ENCODE data around the gene LCOR. TPM values are rescaled to one million over a fixed set of nuclear protein-coding genes. Genes with fewer than 3 reads are reported as not detected.

LCOR gene
- total RNA-seq, 1 donor from 2014 or later = 35.3 TPM

DNA sequence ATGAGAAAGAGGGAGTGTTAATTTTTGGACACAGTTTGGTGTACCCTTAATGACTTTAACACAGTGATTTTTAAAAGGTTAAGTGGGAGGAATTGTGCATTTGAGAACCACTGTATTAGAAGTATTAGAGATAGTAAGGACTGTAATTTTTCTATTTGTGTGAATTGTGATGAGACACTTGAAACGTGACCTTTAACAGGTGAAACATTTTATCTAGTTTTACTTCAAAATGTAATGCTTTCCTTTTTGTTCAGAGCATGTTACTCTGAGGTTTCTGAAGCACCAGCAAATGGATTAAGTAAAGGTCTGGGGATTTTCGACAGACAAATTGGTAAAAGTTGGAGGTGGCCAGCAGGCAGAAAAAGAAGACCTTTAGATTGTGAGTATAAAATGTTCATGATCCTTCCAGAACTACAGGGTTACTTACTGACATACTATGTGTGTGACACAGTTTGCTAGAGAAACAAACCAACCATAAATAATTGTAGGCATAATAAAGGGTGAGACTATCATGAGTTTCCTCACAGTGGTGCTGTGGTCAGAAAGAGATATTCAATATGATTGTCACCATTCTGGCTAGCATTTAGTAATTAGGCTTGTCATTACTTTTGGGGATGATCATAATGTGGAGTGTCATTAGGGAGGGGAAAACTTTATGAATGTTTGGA lies 26.1 kb downstream of the LCOR start:
- peak overlapping the region; percentile 30 for H3K4me2 ChIP-seq
- peaks cover 33% of the 10 kb centered on the region for H3K36me3 Mint-ChIP-seq
- H3K79me2 ChIP-seq (ENCODE audit: low read depth) = peaks cover 100% of the 10 kb centered on the region
- DNase-seq (ENCODE audit: low spot score) = no peak
- no peaks in the 10 kb centered on the region for H3K9me3 Mint-ChIP-seq
- H3K36me3 ChIP-seq = peaks cover 5% of the 10 kb centered on the region
- H3K27ac Mint-ChIP-seq = no peak overlapping the region
- peaks cover 21% of the 10 kb centered on the region for H3F3A ChIP-seq (ENCODE audit: low read depth)
- H3K4me3 Mint-ChIP-seq = no peak overlapping the region
- peaks cover 23% of the 10 kb centered on the region for H3K4me1 ChIP-seq
- H3K4me3 ChIP-seq = no peak overlapping the region
- H3K27me3 ChIP-seq = no peaks in the 10 kb centered on the region
- no peak overlapping the region for H3K27ac ChIP-seq
- H3K4me1 Mint-ChIP-seq = peaks cover 28% of the 10 kb centered on the region
- H2AFZ ChIP-seq (replicated peaks) = no peak overlapping the region
- TF ChIP-seq, protein P1, sequence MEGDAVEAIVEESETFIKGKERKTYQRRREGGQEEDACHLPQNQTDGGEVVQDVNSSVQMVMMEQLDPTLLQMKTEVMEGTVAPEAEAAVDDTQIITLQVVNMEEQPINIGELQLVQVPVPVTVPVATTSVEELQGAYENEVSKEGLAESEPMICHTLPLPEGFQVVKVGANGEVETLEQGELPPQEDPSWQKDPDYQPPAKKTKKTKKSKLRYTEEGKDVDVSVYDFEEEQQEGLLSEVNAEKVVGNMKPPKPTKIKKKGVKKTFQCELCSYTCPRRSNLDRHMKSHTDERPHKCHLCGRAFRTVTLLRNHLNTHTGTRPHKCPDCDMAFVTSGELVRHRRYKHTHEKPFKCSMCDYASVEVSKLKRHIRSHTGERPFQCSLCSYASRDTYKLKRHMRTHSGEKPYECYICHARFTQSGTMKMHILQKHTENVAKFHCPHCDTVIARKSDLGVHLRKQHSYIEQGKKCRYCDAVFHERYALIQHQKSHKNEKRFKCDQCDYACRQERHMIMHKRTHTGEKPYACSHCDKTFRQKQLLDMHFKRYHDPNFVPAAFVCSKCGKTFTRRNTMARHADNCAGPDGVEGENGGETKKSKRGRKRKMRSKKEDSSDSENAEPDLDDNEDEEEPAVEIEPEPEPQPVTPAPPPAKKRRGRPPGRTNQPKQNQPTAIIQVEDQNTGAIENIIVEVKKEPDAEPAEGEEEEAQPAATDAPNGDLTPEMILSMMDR (IDR thresholded peaks at IDR 0.05) = no peak
- TF ChIP-seq EZH2phosphoT487 (IDR thresholded peaks at IDR 0.05) = no peak
- no peak for TF ChIP-seq EZH2 (IDR thresholded peaks at IDR 0.05)
- peaks cover 63% of the 10 kb centered on the region for H4K20me1 ChIP-seq (ENCODE audit: low read depth)
- no peaks in the 10 kb centered on the region for H3K9me3 ChIP-seq (ENCODE audit: low read depth)
- no peak overlapping the region for H3K9ac ChIP-seq
- H3K27me3 Mint-ChIP-seq (ENCODE audit: insufficient read depth, low read depth) = peaks cover 4% of the 10 kb centered on the region

DNA sequence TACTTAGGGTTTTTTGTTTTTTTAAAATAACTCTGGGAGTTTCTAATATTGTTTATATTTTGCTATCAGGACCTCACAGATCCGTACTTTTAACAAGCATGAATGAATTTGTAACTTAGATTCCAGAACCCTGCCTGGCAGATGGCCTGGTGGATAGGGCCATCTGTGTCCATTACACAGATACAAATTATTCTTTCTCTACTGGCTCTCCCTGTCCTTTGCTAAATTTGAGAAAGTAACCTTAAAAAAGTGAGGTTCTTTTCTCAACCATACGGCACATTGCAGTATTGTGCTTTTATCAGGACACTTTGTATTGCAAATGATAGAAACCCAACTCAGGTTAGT lies 26.6 kb downstream of the LCOR start:
- no peak overlapping the region for H2AFZ ChIP-seq (replicated peaks)
- no peaks in the 10 kb centered on the region for H3K9me3 Mint-ChIP-seq
- H4K20me1 ChIP-seq (ENCODE audit: low read depth) = peaks cover 63% of the 10 kb centered on the region
- no peak overlapping the region for H3K4me3 Mint-ChIP-seq
- peaks cover 28% of the 10 kb centered on the region for H3K4me1 Mint-ChIP-seq
- no peak overlapping the region for H3K4me3 ChIP-seq
- H3K27me3 Mint-ChIP-seq (ENCODE audit: insufficient read depth, low read depth) = peaks cover 4% of the 10 kb centered on the region
- DNase-seq (ENCODE audit: low spot score) = no peak
- peaks cover 5% of the 10 kb centered on the region for H3K36me3 ChIP-seq
- peaks cover 33% of the 10 kb centered on the region for H3K36me3 Mint-ChIP-seq
- H3K9me3 ChIP-seq (ENCODE audit: low read depth) = no peaks in the 10 kb centered on the region
- peaks cover 23% of the 10 kb centered on the region for H3K4me1 ChIP-seq
- peaks cover 100% of the 10 kb centered on the region for H3K79me2 ChIP-seq (ENCODE audit: low read depth)
- peak overlapping the region; percentile 30 for H3K4me2 ChIP-seq
- H3K9ac ChIP-seq = no peak overlapping the region
- H3K27ac Mint-ChIP-seq = no peak overlapping the region
- no peaks in the 10 kb centered on the region for H3K27me3 ChIP-seq
- peaks cover 19% of the 10 kb centered on the region for H3F3A ChIP-seq (ENCODE audit: low read depth)
- H3K27ac ChIP-seq = no peak overlapping the region
- TF ChIP-seq EZH2 (IDR thresholded peaks at IDR 0.05) = no peak
- TF ChIP-seq EZH2phosphoT487 (IDR thresholded peaks at IDR 0.05) = no peak
- TF ChIP-seq, protein P1 (IDR thresholded peaks at IDR 0.05) = no peak

- H3K9ac ChIP-seq = no peak overlapping the region
- no peak overlapping the region for H2AFZ ChIP-seq (replicated peaks)
- no peak for TF ChIP-seq EZH2phosphoT487 (IDR thresholded peaks at IDR 0.05)
- no peak for TF ChIP-seq EZH2 (IDR thresholded peaks at IDR 0.05)
- TF ChIP-seq, protein P1 (IDR thresholded peaks at IDR 0.05) = no peak
- H3K27me3 Mint-ChIP-seq (ENCODE audit: insufficient read depth, low read depth) = no peaks in the 10 kb centered on the region
- no peak for DNase-seq (ENCODE audit: low spot score)
- no peak overlapping the region for H3K27ac Mint-ChIP-seq
- peaks cover 31% of the 10 kb centered on the region for H3K36me3 Mint-ChIP-seq
- no peaks in the 10 kb centered on the region for H3K9me3 Mint-ChIP-seq
- no peak overlapping the region for H3K4me3 Mint-ChIP-seq
- H3K4me2 ChIP-seq = no peak overlapping the region
- H3K4me1 ChIP-seq = peaks cover 23% of the 10 kb centered on the region
- peaks cover 100% of the 10 kb centered on the region for H3K79me2 ChIP-seq (ENCODE audit: low read depth)
- no peaks in the 10 kb centered on the region for H3K27me3 ChIP-seq
- peaks cover 24% of the 10 kb centered on the region for H3K4me1 Mint-ChIP-seq
- H3F3A ChIP-seq (ENCODE audit: low read depth) = peaks cover 5% of the 10 kb centered on the region
- H3K27ac ChIP-seq = no peak overlapping the region
- H4K20me1 ChIP-seq (ENCODE audit: low read depth) = peaks cover 68% of the 10 kb centered on the region
- peaks cover 5% of the 10 kb centered on the region for H3K36me3 ChIP-seq
- no peaks in the 10 kb centered on the region for H3K9me3 ChIP-seq (ENCODE audit: low read depth)
- H3K4me3 ChIP-seq = no peak overlapping the region
These were observed 28.7 kb downstream of the LCOR start for GRCh38 chr10:96860631-96861277.

Measured in neural progenitor cell (in vitro differentiated cells).